GM19025 (cell line): ENCODE data around the gene PPP6C.
"Not testable (repeated sequence)": the region's sequence is repeated elsewhere in the genome, so short reads cannot be mapped to it uniquely, and the experiment has no call there.

Source experiments
- ATAC-seq: cut with Tn5 transposase; IDR thresholded peaks from one replicate; pipeline ENCODE4 v1.9.1; 2021; ENCODE audit warnings: mild to moderate bottlenecking, low read depth, moderate library complexity; ENCODE audit not compliant: unreplicated experiment

Gene PPP6C

DNA sequence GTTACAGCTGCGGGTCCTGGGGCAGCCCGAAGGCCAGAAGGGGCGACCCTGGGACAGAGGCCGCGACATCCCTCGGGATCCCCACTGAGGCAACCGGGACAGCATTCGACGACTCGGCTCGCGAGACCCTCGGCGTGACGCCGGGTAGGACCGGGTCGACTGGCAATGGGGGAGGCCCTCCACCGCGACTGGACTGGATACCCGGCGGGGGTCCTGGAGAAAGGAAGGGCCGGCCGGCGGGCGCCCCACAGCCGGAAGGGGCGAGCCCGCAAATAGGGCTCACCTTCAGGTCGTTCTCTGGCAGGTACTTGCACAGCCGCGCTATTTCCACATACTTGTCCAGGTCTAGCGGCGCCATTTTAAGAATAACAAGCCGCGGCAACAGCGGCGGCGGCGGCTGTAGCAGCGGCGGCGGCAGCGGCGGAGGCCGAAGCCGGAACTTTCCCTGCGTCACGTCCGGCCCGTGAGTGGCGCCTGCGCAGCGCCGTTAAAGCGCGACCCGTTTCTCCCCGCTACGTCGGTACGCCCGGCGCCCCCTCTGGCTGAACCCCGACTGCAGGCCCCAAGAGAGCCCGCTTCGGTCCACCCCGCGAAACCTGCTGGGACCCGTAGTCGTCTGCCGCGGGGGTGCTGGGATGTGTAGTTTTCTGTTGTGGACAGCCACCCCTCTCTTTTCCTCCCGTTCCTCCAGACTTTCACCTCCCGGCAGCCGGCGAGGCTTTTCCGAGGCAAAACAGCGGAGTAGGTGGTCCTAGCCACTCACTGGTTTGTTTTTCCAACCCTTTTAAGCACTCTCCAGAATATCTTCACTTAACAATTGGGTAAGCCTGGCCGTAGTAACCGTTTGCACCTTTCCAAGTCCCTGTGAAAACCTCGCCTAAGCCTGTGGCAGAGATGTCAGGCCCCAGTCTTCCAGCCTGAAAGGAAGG, at the start of gene PPP6C:
Gene PPP6C, minus strand, starts transcription at position 443 of the 929 bp plus-strand sequence. Its CDS starts 85 bp downstream, at position 358.
- ATAC-seq = peak; percentile 96

DNA sequence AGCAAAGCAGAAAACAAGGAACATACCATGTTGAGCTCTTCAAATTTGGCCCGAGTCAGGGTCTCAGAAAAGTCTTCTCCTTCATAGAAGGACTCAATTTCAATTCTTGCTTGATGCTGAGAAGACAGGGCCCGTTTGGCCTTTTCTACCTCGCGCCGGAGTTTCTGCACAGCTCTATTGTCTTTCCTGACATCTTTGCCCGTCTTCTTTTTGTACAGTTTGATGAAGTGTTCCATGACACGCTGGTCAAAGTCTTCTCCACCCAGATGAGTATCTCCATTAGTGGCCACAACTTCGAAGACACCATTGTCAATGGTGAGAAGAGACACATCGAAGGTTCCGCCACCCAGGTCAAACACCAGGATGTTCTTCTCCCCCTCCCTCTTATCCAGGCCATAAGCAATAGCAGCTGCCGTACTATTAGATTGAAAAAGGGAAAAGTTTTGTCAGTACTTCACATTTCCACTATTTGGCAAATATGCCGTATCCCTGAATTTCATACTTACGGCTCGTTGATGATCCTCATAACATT, 49.4 kb upstream of the PPP6C start:
- ATAC-seq = no peak

DNA sequence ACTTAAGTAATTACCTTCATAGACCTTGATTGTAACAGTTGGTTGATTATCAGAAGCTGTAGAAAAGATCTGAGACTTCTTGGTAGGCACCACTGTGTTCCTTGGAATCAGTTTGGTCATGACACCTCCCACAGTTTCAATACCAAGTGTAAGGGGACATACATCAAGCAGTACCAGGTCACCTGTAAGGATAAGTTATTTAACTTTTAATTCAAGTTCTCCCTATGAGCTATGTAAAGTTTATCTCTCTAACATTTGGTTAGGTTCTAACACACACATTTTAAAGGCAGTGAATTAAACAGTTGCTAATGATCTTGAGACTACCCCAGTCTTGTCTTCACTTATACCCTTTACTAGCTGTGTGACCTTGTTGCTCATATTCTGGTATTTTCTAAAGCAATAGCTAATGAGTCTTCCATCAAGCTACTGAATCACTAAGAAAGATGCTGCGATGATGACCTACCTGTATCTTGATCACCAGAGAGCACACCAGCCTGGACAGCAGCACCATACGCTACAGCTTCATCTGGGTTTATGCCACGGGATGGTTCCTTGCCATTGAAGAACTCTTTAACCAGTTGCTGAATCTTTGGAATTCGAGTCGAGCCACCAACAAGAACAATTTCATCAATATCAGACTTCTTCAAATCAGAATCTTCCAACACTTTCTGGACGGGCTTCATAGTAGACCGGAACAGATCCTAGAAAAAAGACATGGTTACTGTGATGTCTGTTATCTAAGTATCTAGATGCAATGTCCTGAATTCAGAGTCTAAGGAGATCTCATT, 48.7 kb upstream of the PPP6C start:
- ATAC-seq = no peak

DNA sequence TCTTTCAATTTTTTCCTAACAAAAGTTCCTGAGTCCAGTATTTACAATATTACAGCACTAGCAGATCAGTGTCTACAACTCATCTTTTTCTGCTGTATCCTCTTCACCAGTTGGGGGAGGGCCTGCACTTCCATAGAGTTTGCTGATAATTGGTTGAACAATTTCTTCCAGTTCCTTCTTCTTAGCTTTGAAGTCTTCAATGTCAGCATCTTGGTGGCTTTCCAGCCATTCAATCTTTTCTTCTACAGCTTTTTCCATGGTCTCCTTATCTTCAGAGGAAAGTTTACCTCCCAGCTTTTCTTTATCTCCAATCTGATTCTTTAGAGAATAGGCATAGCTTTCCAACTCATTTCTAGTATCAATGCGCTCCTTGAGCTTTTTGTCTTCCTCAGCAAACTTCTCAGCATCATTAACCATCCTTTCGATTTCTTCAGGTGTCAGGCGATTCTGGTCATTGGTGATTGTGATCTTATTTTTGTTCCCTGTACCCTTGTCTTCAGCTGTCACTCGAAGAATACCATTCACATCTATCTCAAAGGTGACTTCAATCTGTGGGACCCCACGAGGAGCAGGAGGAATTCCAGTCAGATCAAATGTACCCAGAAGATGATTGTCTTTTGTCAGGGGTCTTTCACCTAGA, 47.0 kb upstream of the PPP6C start:
- not testable (repeated sequence) for ATAC-seq

DNA sequence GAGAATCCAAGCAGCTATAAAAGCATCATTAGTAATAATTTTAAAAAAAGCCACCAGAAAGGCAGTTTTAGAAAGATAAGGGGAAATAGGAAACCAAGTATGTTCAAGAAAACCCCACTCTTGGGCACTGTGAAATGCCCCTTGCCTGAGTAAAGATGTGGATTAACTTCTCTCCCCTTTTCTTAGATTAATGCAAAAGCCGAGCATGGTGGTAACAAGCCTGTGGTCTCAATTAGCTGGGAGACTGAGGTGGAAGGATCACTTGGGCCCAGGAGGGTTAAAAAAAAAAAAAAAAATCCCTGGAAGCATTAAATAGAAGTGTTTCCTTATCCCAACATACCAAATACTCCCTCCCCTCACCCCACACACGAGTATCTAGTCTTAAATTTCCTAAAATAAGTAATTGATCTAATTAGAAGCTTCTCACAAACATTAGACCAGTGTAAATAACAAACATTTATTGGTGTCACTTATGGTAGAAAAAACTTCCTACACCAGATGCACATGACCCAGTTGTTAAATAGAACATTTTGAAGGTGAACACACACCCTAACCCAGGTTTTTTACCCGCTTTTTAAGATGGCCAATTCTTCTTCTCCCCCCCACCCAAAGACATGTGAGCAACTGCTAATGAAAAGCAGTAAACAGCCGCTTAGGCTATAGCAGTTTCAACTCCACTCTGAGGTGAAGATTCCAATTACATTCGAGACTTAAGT, 46.4 kb upstream of the PPP6C start:
- no peak for ATAC-seq

DNA sequence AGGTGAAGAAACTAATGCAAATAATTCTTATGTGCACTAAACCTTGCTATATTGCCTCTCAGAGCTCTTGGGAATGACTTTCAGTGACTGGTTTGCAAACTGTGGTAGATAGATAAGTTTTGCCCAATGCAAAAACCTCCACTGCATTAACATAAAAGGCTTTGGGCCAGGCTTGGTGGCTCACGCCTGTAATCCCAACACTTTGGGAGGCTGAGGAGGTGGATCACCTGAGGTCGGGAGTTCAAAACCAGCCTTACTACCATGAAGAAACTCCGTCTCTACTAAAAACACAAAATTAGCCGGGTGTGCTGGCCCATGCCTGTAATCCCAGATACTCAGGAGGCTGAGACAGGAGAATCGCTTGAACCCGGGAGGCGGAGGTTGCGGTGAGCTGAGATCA, 44.5 kb upstream of the PPP6C start:
- ATAC-seq = not testable (repeated sequence)

DNA sequence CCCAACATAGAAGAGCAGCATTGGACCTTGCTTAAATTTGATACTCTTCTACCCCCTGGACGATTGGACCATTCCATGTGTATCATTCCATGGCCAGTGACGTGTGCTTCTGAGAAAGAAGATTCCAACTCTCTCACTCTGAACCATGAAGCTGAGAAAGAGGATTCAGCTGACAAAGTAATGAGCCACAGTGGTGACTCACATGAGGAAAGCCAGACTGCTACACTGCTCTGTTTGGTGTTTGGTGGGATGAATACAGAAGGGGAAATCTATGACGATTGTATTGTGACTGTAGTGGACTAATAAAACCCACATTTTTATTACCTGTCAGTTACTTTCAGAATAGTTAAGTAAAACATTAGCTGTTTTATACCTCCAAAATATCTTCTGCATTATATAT, 44.1 kb upstream of the PPP6C start:
- no peak for ATAC-seq

DNA sequence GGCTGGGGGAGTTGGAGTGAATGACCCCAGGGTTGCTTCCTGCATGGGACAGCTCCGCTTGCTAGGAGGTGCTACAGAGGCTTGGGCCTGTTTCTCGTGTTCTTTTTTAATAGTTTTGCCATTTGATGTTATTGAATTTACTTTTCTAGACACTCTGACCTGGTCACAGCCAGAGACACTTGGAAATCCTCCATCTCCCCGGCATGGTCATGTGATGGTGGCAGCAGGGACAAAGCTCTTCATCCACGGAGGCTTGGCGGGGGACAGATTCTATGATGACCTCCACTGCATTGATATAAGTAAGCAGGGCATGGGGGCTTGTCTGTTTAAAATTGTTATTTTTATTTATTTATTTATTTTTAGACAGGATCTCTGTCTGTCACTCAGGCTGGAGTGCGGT, 38.2 kb upstream of the PPP6C start:
- ATAC-seq = no peak

DNA sequence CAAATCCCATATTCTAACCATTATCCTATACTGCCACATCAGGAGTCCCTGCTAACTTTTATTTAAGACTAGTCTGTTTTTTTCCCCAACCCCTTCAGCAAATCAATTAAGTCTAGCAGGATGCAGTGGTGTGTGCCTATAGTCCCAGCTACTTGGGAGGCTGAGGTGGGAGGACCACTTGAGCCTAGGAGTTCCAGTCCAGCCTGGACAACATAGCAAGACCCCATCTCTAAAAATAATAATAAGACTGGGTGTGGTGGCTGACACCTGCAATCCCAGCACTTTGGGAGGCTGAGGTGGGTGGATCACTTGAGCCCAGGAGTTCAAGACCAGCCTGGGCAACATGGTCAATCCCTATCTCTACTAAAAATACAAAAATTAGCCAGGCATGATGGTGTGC, 35.3 kb upstream of the PPP6C start:
- ATAC-seq = not testable (repeated sequence)

DNA sequence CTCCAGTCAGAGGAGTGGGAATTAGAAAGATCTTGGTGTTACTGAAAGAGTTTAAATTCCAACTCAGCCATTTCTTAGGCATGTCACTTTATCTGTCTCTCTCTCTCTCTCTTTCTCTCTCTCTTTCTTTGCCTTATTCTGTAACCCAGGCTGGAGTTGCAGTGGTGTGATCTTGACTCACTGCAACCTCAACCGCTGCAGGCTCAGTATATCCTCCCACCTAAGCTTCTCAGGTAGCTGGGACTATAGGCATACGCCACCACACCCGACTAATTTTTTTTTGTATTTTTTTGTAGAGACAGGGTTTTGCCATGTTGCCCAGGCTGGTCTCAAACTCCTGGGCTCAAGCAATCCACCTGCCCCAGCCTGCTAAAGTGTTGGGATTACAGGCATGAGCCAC, 29.0 kb upstream of the PPP6C start:
- ATAC-seq = no peak

DNA sequence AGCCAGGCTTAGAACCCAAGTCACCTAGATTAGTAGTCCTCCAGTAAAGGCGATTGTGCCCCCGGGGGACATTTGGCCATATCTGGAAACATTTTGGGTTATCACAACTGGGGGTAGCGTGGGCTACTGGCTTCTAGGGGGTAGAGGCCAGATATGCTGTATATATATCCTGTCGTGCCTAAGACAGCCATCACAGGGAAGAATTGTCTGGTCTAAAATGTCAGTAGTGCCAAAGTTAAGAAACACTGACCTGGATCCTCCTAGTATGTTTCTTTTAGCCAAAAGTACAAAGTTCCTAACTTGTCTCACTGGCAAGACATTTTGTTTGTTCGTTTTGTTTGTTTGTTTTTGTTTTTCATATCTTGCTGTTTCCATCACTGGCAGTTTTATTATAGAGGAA, 24.6 kb upstream of the PPP6C start:
- ATAC-seq = no peak

DNA sequence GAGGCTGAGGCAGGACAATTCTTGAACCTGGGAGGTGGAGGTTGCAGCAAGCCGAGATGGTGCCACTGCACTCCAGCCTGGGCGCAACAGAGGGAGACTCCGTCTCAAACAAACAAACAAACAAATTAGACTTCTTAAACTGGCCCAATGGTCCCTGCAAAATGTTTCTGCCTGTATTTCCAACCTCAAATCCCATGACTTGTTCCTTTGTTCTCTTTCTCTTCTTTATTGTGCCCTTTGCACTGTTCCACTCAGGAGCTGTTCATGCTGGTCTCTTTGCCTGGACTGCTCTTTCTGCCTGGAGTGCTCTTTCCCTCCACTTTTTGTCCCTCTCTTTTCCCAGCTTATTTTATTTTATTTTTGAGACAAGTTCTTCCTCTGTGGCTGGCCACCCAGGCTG, 14.9 kb upstream of the PPP6C start:
- ATAC-seq = no peak

DNA sequence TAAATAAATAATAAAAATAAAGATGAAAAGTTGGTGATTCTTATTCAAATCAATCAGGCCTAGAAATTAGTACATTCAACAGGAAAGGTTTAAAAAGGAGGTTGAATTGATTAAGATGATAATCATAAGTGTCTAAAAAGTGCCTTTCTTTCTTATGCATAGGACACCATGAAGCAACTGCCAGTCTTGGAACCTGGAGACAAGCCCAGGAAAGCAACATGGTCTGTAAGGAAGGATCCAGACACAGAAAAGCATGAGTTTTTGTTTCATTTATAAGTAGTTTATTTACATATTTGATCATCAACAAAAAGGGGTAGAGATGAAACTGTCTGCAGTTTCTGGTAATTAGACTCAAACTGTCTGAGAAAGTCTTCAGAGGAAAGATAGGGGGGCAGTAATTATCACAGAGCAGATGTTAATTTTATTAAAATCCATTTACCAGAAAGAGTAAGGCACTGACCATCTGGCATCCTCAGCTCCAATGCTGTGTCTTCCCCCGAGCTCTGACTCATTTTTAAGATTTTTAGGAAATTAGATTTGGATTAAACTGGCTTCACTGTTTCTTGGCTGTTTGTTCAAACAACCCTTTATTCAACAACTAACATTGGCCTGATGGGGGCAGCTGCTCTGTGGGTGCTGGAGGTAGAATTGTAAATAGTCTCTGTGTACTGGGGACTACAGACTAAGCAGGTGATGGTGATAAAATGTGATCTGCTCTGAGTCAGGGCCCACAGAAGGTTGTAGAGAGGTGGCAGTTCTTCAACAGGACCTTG, 13.4 kb upstream of the PPP6C start:
- no peak for ATAC-seq

DNA sequence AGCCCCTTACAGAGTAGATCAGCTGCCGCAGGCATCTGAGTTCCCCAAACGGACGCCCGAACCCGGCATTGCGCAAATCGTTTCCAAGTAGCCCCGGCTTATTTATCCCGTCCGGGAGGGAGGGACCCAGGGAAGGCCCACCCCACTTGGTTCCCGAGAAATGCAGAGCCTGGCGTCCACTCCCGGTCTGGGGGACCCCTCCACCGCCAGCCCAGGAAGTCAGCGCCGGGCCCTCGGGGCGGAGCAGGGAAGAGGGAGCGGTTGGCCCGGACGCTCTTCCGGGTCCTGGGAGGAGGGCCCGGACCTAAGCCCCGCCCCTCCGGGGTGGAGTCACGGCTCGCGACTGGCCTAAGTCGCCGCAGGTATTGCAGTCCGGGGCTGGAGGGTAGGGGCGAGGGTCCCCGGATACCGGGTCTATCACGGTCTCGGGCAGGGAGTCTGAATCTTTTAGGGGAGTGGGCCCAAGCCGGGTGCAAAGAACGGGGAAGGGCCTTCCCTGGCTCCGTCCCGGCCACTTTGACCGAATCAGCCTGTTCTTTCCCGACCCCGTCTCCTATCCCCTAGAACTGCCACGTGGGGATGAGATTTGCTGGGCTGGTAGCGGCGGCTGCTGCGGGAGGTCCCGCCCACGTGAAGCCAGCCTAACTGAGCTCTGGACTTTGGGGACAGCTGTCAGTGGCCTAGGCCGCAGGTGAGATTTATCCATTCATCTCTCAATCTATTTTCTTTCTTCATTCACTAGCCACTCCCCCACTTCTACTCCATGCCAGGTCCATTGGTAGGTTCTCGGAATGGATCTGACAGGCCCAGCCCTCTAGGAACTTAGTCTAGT, 10.8 kb upstream of the PPP6C start, which contains the start of gene RABEPK:
Gene RABEPK, plus strand, starts transcription at position 327 of the 832 bp plus-strand sequence. CDS start 2,472 bp downstream, outside the sequence.
- peak; percentile 97 for ATAC-seq

DNA sequence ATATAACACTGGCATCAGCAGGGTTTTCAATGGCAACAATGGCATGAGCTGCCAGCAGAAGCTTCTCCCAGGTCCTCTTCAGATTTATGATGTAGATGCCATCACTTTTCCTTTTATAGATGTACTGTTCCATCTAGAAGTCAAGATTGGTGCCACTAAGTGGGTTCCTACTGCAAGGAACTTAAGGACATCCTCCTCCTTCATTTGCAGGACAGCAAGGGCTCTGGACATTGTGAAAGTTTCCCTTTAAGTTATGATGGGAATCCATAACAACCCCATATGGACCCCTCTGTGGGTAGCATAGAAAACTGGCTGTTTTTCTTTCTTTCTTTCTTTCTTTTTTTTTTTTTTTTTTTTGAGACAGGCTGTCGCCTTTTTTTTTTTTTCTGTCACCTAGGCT, 6.0 kb upstream of the PPP6C start:
- not testable (repeated sequence) for ATAC-seq

DNA sequence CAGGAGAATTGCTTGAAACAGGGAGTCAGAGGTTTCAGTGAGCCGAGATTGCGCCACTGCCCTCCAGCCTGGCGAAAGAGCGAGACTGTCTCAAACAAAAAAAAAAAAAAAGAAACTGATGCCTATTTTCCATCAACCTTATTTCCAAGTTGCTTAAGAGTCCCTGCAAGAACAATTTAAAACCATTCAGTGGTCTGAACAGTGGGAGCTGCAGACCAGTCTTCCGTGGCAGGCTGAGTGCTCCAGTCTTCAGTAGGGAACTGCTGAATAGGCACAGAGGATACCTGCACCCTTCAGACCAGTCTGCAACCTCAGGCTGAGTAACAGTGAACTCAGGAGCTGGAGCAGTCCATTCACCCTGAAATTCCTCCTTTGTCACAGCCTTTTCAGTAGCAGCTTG, 4.9 kb upstream of the PPP6C start:
- not testable (repeated sequence) for ATAC-seq

DNA sequence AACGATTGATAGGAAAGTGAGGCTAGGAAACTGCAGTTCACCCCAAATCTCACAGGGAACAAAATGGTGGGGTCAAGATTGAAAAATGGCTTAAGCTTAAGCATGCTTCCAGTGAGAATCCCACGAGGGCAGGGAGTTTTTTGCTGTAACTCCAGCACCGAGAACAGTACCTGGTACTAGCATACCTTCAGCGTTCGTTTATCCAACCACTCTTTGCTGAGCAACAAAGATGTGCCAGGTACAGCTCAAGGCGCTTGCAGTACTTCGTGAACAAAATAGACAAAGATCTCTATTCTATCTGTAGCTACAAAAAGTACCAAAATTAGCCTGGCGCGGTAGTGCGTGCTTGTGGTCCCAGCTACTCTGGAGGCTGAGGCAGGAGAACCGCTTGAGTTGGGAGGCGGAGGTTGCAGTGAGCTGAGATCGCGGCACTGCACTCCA, 778 bp upstream of the PPP6C start:
- no peak for ATAC-seq

DNA sequence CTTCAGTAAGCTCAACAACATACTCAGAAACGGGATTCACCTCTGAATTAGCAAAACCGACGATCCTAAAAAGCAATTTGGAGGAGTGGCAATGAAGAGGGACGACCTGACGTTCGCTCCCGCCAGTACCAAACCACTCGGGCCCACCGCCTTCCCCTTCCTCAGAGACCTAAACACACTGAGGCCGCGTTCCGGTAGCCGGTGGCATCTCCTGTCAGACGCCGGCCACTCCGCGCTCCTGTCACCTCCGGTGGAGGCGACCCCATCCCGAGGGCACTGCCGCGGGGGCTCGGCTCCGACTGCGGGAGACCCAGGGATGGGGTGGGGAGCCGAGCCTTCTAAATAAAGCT, 617 bp downstream of the PPP6C start:
- no peak for ATAC-seq
